Fibroblast of lung (primary cell): ENCODE data around the gene DLG2. TPM values are rescaled to one million over a fixed set of nuclear protein-coding genes. Genes with fewer than 3 reads are reported as not detected.

Experiments
- DNase-seq, 2 donors: peaks; one replicate each; pipeline versions ENCODE4 v3.0.0 to v3.0.0-alpha.2; 2010; ENCODE audit warnings: low read depth in 2 of 2
- H2AFZ ChIP-seq: 2 replicates; pipeline ENCODE4 v1.5.1; 2012; ENCODE audit warnings: low read length, control low read depth, inconsistent platforms
- H3K27ac ChIP-seq: 2 replicates; pipeline ENCODE4 v1.5.1; 2011; ENCODE audit warnings: low read length, control low read depth; ENCODE audit not compliant: insufficient read depth
- H3K27me3 ChIP-seq: 2 replicates; pipeline ENCODE4 v1.5.1; 2011; ENCODE audit warnings: mild to moderate bottlenecking, low read length; ENCODE audit not compliant: control insufficient read depth, insufficient read depth
- H3K36me3 ChIP-seq: 2 replicates; pipeline ENCODE4 v1.5.1; 2011; ENCODE audit warnings: low read length; ENCODE audit not compliant: control insufficient read depth, insufficient read depth
- H3K4me1 ChIP-seq: 2 replicates; pipeline ENCODE4 v1.5.1; 2011; ENCODE audit warnings: low read length; ENCODE audit not compliant: control insufficient read depth, insufficient read depth; ENCODE audit errors: extremely low read depth
- H3K4me2 ChIP-seq: 2 replicates; pipeline ENCODE4 v1.5.1; 2011; ENCODE audit warnings: low read length, control low read depth; ENCODE audit not compliant: insufficient read depth; ENCODE audit errors: extremely low read depth
- H3K4me3 ChIP-seq, 4 experiments: fragments of 200-600 bp in 1 of 4; sonication (generic) in 1 of 4; replicated peaks in 1 of 4; 2 replicates each; pipeline ENCODE4 v1.5.1; 2011 to 2016; ENCODE audit warnings: low read length in 4 of 4, low read depth in 3 of 4, mild to moderate bottlenecking in 3 of 4, control low read depth in 2 of 4, inconsistent platforms in 1 of 4, mixed read lengths in 1 of 4; ENCODE audit not compliant: insufficient read depth in 1 of 4; ENCODE audit errors: control extremely low read depth in 1 of 4
- H3K79me2 ChIP-seq: 2 replicates; pipeline ENCODE4 v1.5.1; 2012; ENCODE audit warnings: mild to moderate bottlenecking, low read length, inconsistent platforms; ENCODE audit not compliant: control insufficient read depth, insufficient read depth
- H3K9ac ChIP-seq: 2 replicates; pipeline ENCODE4 v1.5.1; 2011; ENCODE audit warnings: mild to moderate bottlenecking, low read length, control low read depth; ENCODE audit not compliant: insufficient read depth
- H3K9me3 ChIP-seq: 2 replicates; pipeline ENCODE4 v1.5.1; 2012; ENCODE audit warnings: low read depth, low read length; ENCODE audit not compliant: control insufficient read depth, insufficient read depth
- H4K20me1 ChIP-seq: 2 replicates; pipeline ENCODE4 v1.5.1; 2011; ENCODE audit warnings: low read length; ENCODE audit not compliant: control insufficient read depth, insufficient read depth; ENCODE audit errors: extremely low read depth
- CTCF ChIP-seq, 2 donors: IDR thresholded peaks in 1 of 2; conservative IDR thresholded peaks in 1 of 2; 1 replicate in 1 of 2; 2 replicates in 1 of 2; pipeline ENCODE4 v1.5.1; 2011 to 2012; ENCODE audit warnings: low read length in 2 of 2, control low read depth in 1 of 2, inconsistent platforms in 1 of 2, low read depth in 1 of 2, mild to moderate bottlenecking in 1 of 2
- EZH2 ChIP-seq: IDR thresholded peaks from 2 replicates; pipeline ENCODE4 v1.5.1; 2012; ENCODE audit warnings: low read length, control low read depth, mild to moderate bottlenecking; ENCODE audit errors: missing control alignments
- polyA plus RNA-seq, 2 donors: library from polyadenylated mRNA; depleted of rRNA in 1 of 2; stranded (reverse) in 1 of 2; unstranded in 1 of 2; fragments of >200 nt; gene quantifications; 2 replicates each; pipeline ENCODE4 v1.2.1, GENCODE V29; 2011 to 2012; ENCODE audit warnings: missing spikeins in 1 of 2
- total RNA-seq: library from RNA; depleted of rRNA; stranded (reverse); fragments of >200 nt; gene quantifications from 2 replicates; pipeline ENCODE4 v1.2.1, GENCODE V29; 2014

The DLG2 gene
- total and polyA plus RNA-seq, 2 donors (not counting 1 experiment from before 2014, with no cell fraction given) = 0.77 to 2.3 TPM

GRCh38 chr11:83816572-83817187 lies 1810.5 kb downstream of the DLG2 start:
- Histone ChIP-seq H3K4me3 (no peak overlapping the region), H3K9ac (no peak overlapping the region), H3K27me3 (no peaks in the 10 kb centered on the region), H3K4me2 (no peak overlapping the region), H3K27ac (no peak overlapping the region), H3K9me3 (no peaks in the 10 kb centered on the region), H3K79me2 (no peaks in the 10 kb centered on the region), H3K4me1 (no peaks in the 10 kb centered on the region), H2AFZ (no peak overlapping the region), H4K20me1 (no peaks in the 10 kb centered on the region), H3K36me3 (no peaks in the 10 kb centered on the region)
- DNase-seq = peak; percentile 14 to 55
- peak; percentile 35 to 63 for TF ChIP-seq CTCF (conservative IDR thresholded peaks at IDR 0.05 in 1 of 2, IDR thresholded peaks at IDR 0.05 in 1 of 2; ENCODE audit: low read depth in 1 of 2, low read length in 2 of 2)
- TF ChIP-seq EZH2 = no peak

GRCh38 chr11:83815736-83816135 lies 1811.4 kb downstream of the DLG2 start:
- Histone ChIP-seq H3K36me3 (no peaks in the 10 kb centered on the region), H3K4me3 (no peak overlapping the region), H2AFZ (no peak overlapping the region), H3K9me3 (no peaks in the 10 kb centered on the region), H3K79me2 (no peaks in the 10 kb centered on the region), H3K4me1 (no peaks in the 10 kb centered on the region), H3K4me2 (no peak overlapping the region), H3K27me3 (no peaks in the 10 kb centered on the region), H4K20me1 (no peaks in the 10 kb centered on the region), H3K27ac (no peak overlapping the region), H3K9ac (no peak overlapping the region)
- DNase-seq = peak in 1 of 2 donors; percentile 8
- no peak for TF ChIP-seq EZH2
- TF ChIP-seq CTCF (conservative IDR thresholded peaks at IDR 0.05 in 1 of 2, IDR thresholded peaks at IDR 0.05 in 1 of 2; ENCODE audit: low read depth in 1 of 2, low read length in 2 of 2) = no peak

- Histone ChIP-seq H3K4me1 (no peaks in the 10 kb centered on the region), H4K20me1 (no peaks in the 10 kb centered on the region)
Observed at GRCh38 chr11:83813296-83813695, 1813.8 kb downstream of the DLG2 start.

More at GRCh38 chr11:83813296-83813695, 1813.8 kb downstream of the DLG2 start:
- Histone ChIP-seq H3K79me2 (no peaks in the 10 kb centered on the region), H3K4me2 (no peak overlapping the region), H3K36me3 (no peaks in the 10 kb centered on the region), H3K9me3 (no peaks in the 10 kb centered on the region), H3K9ac (no peak overlapping the region), H3K27me3 (no peaks in the 10 kb centered on the region), H2AFZ (no peak overlapping the region), H3K4me3 (no peak overlapping the region), H3K27ac (no peak overlapping the region)
- DNase-seq = no peak
- TF ChIP-seq CTCF (conservative IDR thresholded peaks at IDR 0.05 in 1 of 2, IDR thresholded peaks at IDR 0.05 in 1 of 2; ENCODE audit: low read depth in 1 of 2, low read length in 2 of 2) (no peak), EZH2 (no peak)
